ENCODE results near the gene RPS19BP1.

Gene RPS19BP1

DNA sequence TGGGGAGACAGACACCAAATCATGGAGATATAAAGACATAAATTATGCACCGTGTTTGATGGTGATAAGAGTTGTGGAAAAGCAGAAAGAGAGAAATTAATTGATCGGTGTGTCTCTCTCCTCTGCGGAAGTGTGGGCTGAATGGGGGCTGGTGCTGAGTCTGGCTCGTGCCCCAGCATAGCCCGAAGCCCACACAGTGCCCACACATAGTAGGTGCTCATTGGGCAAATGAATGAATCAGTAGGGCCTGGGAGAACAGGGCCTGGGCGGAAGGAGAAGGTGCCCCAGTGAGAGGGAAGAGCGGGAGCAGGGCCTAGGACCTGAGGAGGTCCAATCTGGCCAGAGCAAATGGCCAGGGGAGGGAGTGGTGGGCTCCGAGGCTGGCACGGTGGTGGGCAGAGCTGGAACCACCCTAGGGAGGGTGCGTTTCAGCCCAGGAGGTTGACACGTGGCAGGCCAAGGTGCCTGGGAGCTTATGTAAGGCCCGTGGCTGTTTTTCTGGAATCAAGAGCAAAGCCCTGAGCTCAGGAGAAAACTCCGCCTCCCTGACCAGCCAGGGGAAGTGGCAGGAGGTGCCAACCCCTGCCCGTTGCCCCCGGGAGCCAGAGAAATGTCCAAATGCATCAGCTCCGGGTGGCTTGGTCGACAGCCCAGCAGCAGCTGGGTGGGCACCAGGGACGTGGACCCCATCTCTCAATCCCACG lies 35.9 kb upstream of the RPS19BP1 start:
- DNase-seq (ENCODE audit: low read depth), result no peak
- H3K4me3 ChIP-seq (ENCODE audit: low read depth, low read length), result no peak overlapping the region
- TF ChIP-seq, protein P1, sequence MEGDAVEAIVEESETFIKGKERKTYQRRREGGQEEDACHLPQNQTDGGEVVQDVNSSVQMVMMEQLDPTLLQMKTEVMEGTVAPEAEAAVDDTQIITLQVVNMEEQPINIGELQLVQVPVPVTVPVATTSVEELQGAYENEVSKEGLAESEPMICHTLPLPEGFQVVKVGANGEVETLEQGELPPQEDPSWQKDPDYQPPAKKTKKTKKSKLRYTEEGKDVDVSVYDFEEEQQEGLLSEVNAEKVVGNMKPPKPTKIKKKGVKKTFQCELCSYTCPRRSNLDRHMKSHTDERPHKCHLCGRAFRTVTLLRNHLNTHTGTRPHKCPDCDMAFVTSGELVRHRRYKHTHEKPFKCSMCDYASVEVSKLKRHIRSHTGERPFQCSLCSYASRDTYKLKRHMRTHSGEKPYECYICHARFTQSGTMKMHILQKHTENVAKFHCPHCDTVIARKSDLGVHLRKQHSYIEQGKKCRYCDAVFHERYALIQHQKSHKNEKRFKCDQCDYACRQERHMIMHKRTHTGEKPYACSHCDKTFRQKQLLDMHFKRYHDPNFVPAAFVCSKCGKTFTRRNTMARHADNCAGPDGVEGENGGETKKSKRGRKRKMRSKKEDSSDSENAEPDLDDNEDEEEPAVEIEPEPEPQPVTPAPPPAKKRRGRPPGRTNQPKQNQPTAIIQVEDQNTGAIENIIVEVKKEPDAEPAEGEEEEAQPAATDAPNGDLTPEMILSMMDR (IDR thresholded peaks at IDR 0.05; ENCODE audit: low read depth, low read length, missing control alignments), result no peak

DNA sequence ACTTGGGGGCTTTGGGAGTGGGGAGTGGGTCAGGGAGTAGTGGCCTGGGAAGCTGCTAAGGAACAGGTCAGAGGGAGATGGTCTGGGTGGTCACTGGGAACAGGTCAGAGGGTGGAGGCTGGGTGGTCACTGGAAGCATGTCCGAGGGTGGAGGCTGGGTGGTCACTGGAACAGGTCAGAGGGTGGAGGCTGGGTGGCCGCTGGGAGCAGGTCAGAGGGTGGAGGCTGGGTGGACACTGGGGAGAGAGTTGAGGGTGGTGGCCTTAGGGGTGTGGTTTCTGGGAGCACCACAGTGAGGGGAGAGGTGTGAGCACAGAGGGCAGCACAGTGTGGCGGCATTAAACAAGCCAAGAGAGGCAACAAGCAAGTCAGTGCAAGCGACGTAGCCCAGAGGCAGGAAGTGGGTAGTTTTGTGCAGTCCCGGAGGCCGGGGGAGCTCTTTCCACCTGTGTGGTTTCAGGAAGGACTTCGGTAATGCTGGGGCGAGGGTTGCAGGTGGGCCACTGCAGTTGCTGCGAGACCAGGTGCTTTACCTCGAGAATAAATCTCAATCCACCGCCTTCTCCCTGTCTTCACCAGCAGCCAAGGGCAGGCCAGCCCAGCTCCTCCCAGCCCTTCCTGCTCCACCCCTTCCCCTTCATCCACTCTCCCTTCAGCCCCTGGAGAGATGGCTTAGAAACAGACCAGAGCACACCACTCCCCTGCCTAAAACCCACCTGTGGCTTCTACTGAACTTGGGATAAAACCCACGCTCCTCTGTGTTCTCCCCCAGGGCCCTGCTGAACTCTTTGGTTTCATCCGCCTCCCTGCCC lies 34.8 kb upstream of the RPS19BP1 start:
- H3K4me3 ChIP-seq (ENCODE audit: low read depth, low read length), result no peak overlapping the region
- no peak for DNase-seq (ENCODE audit: low read depth)
- TF ChIP-seq, protein P1 (IDR thresholded peaks at IDR 0.05; ENCODE audit: low read depth, low read length, missing control alignments), result no peak

DNA sequence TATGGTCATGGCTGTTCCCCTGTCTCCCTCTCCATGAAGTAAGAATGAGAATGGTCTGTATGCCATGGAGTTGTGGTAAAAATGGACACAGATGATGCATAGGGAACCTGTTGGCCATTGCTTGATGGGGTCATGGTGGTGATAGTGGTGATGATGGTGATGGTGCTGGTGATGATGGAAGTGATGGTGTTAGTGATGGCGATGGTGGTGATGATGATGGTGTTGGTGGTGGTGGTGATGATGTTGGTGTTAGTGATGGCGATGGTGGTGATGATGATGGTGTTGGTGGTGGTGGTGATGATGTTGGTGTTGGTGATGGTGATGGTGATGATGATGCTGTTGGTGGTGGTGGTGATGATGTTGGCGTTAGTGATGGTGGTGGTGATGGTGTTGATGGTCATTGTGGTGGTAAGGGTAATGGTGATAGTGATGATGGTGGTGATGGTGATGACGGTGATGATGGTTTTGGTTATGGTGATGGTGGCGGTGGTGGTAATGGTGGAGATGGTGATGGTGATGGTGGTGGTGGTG lies 32.9 kb upstream of the RPS19BP1 start:
- TF ChIP-seq, protein P1 (IDR thresholded peaks at IDR 0.05; ENCODE audit: low read depth, low read length, missing control alignments), result no peak
- DNase-seq (ENCODE audit: low read depth), result no peak
- H3K4me3 ChIP-seq (ENCODE audit: low read depth, low read length), result no peak overlapping the region

DNA sequence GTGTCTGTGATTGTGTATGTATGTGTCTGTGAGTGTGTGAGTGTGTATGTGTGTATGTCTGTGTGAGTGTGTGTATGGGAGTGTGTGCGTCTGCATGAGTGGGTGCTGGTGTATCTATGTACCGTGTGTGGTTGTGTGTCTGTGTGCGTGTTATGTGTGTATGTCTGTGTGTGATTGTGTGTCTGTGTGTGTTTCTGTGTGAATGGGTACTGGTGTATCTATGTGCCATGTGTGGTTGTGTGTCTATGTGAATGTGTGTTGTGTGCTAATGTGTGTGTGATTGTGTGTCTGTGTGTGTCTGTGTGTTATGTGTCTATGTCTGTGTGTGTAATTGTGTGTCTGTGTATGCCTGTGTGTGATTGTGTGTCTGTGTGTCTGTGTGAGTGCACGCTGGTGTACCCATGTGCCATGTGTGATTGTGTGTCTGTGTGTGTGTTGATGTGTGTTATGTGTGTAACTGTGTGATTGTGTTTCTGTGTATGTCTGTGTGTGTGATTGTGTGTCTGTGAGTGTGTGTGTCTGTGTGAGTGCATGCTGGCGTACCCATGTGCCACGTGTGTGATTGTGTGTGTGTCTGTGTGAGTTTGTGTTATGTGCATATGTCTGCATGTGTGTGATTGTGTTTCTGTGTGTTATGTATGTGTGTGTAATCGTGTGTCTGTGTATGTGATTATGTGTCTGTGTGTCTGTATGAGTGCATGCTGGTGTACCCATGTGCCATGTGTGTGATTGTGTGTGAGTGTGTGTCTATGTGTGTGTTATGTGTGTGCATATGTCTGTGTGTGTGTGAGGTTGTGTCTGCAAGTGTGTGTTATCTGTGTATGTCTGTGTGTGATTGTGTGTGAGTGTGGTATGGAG lies 31.3 kb upstream of the RPS19BP1 start:
- no peak overlapping the region for H3K4me3 ChIP-seq (ENCODE audit: low read depth, low read length)
- no peak for DNase-seq (ENCODE audit: low read depth)
- TF ChIP-seq, protein P1 (IDR thresholded peaks at IDR 0.05; ENCODE audit: low read depth, low read length, missing control alignments), result no peak

DNA sequence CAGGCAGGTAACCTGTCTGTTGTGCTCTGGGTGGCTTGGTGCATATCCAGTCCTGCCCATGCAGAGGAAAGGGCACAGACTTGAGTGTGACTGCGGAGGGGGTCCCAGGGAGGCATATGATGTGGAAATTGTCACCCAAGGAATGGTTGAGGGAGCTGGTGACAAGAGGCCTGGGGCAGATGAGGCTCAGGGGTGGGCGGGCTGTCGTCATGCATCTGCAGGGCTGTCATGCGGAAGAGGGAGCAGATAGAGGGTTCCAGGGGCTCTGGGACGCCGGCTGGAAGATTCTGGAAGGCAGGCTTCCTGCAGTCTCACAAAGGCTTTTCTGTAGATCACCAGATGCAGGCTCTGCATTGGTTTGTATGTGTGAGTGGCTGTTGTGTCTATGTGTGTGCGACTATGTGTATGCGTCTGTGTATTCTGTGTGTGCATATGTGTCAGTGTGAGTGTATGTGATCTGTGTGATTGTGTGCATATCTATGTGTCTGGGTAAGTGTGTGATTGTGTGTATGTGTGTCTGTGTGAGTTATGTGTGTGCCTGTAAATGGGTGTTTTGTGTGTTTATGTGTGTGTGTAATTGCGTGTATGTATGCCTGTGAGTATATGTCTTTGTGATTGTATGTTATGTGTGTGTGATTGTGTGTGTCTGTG lies 30.4 kb upstream of the RPS19BP1 start:
- TF ChIP-seq, protein P1 (IDR thresholded peaks at IDR 0.05; ENCODE audit: low read depth, low read length, missing control alignments), result no peak
- no peak for DNase-seq (ENCODE audit: low read depth)
- H3K4me3 ChIP-seq (ENCODE audit: low read depth, low read length), result no peak overlapping the region

DNA sequence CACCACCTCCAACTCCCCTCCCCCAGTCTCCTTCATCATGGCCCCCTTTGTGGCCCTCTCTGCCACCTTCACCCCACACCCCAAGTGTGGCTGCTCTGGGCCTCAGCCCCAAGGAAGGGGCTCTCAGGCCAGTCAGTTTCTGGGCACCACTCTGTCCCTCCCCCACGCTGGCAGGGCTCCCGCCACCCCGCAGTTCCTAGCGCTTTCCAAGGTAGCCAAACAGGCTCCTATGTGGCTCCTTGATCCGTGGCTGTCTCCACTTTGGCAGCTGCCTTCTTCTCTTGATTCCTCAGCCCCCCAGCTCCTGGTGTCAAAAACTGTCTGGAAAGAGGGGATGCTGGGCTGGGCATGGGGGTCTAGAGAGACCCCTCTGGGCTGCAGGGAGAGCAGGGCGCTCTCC lies 27.6 kb upstream of the RPS19BP1 start:
- H3K4me3 ChIP-seq (ENCODE audit: low read depth, low read length), result no peak overlapping the region
- DNase-seq (ENCODE audit: low read depth), result no peak
- TF ChIP-seq, protein P1 (IDR thresholded peaks at IDR 0.05; ENCODE audit: low read depth, low read length, missing control alignments), result no peak
